ENCODE measurements around the gene MAP3K4. TPM values are rescaled to one million over a fixed set of nuclear protein-coding genes. Genes with fewer than 3 reads are reported as not detected.

The MAP3K4 gene
- total RNA-seq, 1 experiment from 2014 or later: 37.1 TPM

- H3K27ac ChIP-seq (ENCODE audit: low read depth, low read length, poor library complexity, severe bottlenecking): no peak overlapping the region
- BruUV-seq (replicated peaks): no TSS peak
- DNase-seq (ENCODE audit: low spot score): no peak
- peaks cover 6% of the 10 kb centered on the region for H3K4me1 ChIP-seq (ENCODE audit: insufficient read depth, low read length, poor library complexity, severe bottlenecking)
- no peaks in the 10 kb centered on the region for H3K36me3 ChIP-seq (ENCODE audit: insufficient read depth, low read length, poor library complexity, severe bottlenecking)
- POLR2A ChIA-PET (ENCODE audit: low non-redundant PET): no interaction called here
- CTCF ChIA-PET: no interaction called here
- no peaks in the 10 kb centered on the region for H3K27me3 ChIP-seq (replicated peaks; ENCODE audit: insufficient read depth, low read depth, low read length, poor library complexity)
- intact Hi-C loops (cut with micrococcal nuclease; ENCODE audit: unreplicated experiment): loop anchor here (10.0 kb wide), 1 partner anchor 206 kb away; no protein-coding TSS in a partner anchor
- TF ChIP-seq, protein P1, sequence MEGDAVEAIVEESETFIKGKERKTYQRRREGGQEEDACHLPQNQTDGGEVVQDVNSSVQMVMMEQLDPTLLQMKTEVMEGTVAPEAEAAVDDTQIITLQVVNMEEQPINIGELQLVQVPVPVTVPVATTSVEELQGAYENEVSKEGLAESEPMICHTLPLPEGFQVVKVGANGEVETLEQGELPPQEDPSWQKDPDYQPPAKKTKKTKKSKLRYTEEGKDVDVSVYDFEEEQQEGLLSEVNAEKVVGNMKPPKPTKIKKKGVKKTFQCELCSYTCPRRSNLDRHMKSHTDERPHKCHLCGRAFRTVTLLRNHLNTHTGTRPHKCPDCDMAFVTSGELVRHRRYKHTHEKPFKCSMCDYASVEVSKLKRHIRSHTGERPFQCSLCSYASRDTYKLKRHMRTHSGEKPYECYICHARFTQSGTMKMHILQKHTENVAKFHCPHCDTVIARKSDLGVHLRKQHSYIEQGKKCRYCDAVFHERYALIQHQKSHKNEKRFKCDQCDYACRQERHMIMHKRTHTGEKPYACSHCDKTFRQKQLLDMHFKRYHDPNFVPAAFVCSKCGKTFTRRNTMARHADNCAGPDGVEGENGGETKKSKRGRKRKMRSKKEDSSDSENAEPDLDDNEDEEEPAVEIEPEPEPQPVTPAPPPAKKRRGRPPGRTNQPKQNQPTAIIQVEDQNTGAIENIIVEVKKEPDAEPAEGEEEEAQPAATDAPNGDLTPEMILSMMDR (conservative IDR thresholded peaks at IDR 0.05; ENCODE audit: low read depth, low read length): no peak
- no peak for TF ChIP-seq EZH2 (IDR thresholded peaks at IDR 0.05; ENCODE audit: borderline replicate concordance, low read depth, low read length, poor library complexity, severe bottlenecking)
- no peak overlapping the region for H3K4me3 ChIP-seq (ENCODE audit: low read depth, low read length, poor library complexity, severe bottlenecking)
- H3K9me3 ChIP-seq (ENCODE audit: low read depth, low read length, poor library complexity, severe bottlenecking): no peaks in the 10 kb centered on the region
Observed at GRCh38 chr6:161140554-161140875, 148.9 kb downstream of the MAP3K4 start.

DNA sequence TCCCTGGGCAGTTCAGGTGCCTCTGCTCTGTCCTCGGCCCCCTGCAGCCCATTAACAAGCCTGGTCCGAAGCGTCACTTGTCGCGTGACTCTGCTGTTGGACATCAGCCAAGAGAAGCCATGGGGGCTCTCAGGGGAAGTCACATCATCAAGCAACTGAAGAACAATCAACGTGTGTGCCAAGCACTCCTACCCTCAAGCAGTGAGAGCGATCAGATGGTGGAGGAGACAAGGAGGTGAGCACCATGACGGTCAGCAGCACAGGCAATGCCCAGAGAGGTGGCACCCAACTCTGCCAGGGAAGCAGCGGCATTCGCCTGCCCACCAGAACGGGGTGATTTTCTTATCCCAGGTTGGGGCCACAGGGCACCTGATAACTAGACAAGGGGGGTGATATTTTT, 149.6 kb downstream of the MAP3K4 start:
- no peak overlapping the region for H3K27ac ChIP-seq (ENCODE audit: low read depth, low read length, poor library complexity, severe bottlenecking)
- no peaks in the 10 kb centered on the region for H3K36me3 ChIP-seq (ENCODE audit: insufficient read depth, low read length, poor library complexity, severe bottlenecking)
- BruUV-seq (replicated peaks): no TSS peak
- CTCF ChIA-PET: no interaction called here
- no peaks in the 10 kb centered on the region for H3K27me3 ChIP-seq (replicated peaks; ENCODE audit: insufficient read depth, low read depth, low read length, poor library complexity)
- H3K4me1 ChIP-seq (ENCODE audit: insufficient read depth, low read length, poor library complexity, severe bottlenecking): peaks cover 6% of the 10 kb centered on the region
- intact Hi-C loops (cut with micrococcal nuclease; ENCODE audit: unreplicated experiment): loop anchor here (10.0 kb wide), 1 partner anchor 206 kb away; no protein-coding TSS in a partner anchor
- peak; percentile 61 for DNase-seq (ENCODE audit: low spot score)
- no peaks in the 10 kb centered on the region for H3K9me3 ChIP-seq (ENCODE audit: low read depth, low read length, poor library complexity, severe bottlenecking)
- H3K4me3 ChIP-seq (ENCODE audit: low read depth, low read length, poor library complexity, severe bottlenecking): no peak overlapping the region
- POLR2A ChIA-PET (ENCODE audit: low non-redundant PET): no interaction called here
- TF ChIP-seq EZH2 (IDR thresholded peaks at IDR 0.05; ENCODE audit: borderline replicate concordance, low read depth, low read length, poor library complexity, severe bottlenecking): no peak
- TF ChIP-seq, protein P1 (conservative IDR thresholded peaks at IDR 0.05; ENCODE audit: low read depth, low read length): no peak

DNA sequence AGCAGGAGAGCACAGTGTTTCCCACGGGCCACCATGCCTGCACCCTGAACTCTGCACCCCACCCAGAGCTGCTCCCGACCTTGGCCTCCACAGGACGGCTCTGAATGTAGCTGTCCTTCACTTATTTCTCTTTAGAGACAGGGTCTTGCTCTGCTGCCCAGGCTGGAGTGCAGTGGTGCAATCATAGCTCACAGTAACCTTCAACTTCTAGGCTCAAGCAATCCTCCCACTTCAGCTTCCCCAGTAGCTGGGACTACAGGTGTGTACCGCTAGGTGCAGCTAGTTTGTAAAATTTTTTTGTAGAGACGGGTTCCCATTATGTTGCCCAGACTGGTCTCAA, 151.4 kb downstream of the MAP3K4 start:
- Histone ChIP-seq H3K27me3 (replicated peaks; ENCODE audit: insufficient read depth, low read depth, low read length, poor library complexity) (no peaks in the 10 kb centered on the region), H3K36me3 (ENCODE audit: insufficient read depth, low read length, poor library complexity, severe bottlenecking) (no peaks in the 10 kb centered on the region), H3K4me1 (ENCODE audit: insufficient read depth, low read length, poor library complexity, severe bottlenecking) (peaks cover 6% of the 10 kb centered on the region), H3K4me3 (ENCODE audit: low read depth, low read length, poor library complexity, severe bottlenecking) (no peak overlapping the region), H3K9me3 (ENCODE audit: low read depth, low read length, poor library complexity, severe bottlenecking) (no peaks in the 10 kb centered on the region), H3K27ac (ENCODE audit: low read depth, low read length, poor library complexity, severe bottlenecking) (no peak overlapping the region)
- intact Hi-C loops (cut with micrococcal nuclease; ENCODE audit: unreplicated experiment): loop anchor here (10.0 kb wide), 1 partner anchor 208 kb away; no protein-coding TSS in a partner anchor
- ChIA-PET CTCF (no interaction called here), POLR2A (ENCODE audit: low non-redundant PET) (no interaction called here)
- BruUV-seq (replicated peaks): no TSS peak
- DNase-seq (ENCODE audit: low spot score): no peak
- TF ChIP-seq EZH2 (IDR thresholded peaks at IDR 0.05; ENCODE audit: borderline replicate concordance, low read depth, low read length, poor library complexity, severe bottlenecking): no peak
- TF ChIP-seq, protein P1 (conservative IDR thresholded peaks at IDR 0.05; ENCODE audit: low read depth, low read length): no peak

All from A673 (cell line).